GM19438 (cell line): Measurements from ENCODE around the gene OTOL1.
A peak's percentile ranks its signal among the peaks of the same experiment; 100 is the strongest.
"Not testable (repeated sequence)": the region's sequence is repeated elsewhere in the genome, so short reads cannot be mapped to it uniquely, and the experiment has no call there.

ENCODE experiments used
- ATAC-seq: cut with Tn5 transposase; IDR thresholded peaks from one replicate; pipeline ENCODE4 v1.9.1; 2021; ENCODE audit warnings: low read depth; ENCODE audit not compliant: unreplicated experiment

OTOL1 gene

GRCh38 chr3:161496508-161496907, at the start of gene OTOL1:
TSS of gene OTOL1 (plus strand) at chr3:161496808. CDS start at chr3:161496808, 0 bp downstream.
- no peak for ATAC-seq

GRCh38 chr3:161449785-161450184, 46.8 kb upstream of the OTOL1 start:
- no peak for ATAC-seq

- no peak for ATAC-seq
Observed at GRCh38 chr3:161452179-161452578, 44.4 kb upstream of the OTOL1 start.

- no peak for ATAC-seq
Observed at GRCh38 chr3:161454615-161455014, 42.0 kb upstream of the OTOL1 start.

DNA sequence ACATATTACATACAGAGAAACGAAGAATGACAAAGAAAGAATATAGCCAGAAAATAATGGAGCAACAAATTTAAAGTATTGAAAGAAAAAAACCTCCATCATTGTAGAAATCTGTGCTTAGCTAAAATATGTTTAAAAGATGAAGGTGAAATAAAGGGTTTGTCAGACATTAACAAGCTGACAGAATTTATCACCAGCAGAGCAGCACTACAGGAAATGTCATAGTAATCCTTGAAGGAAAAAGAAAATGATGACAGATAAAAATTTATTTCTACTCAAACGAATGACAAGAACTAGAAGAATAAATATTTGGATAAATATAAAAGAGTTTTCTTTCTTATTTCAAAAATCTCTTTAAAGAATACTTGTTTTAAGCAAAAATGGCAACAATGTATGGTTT, 40.6 kb upstream of the OTOL1 start:
- no peak for ATAC-seq

- ATAC-seq, result no peak
Observed at GRCh38 chr3:161462138-161462537, 34.5 kb upstream of the OTOL1 start.

DNA sequence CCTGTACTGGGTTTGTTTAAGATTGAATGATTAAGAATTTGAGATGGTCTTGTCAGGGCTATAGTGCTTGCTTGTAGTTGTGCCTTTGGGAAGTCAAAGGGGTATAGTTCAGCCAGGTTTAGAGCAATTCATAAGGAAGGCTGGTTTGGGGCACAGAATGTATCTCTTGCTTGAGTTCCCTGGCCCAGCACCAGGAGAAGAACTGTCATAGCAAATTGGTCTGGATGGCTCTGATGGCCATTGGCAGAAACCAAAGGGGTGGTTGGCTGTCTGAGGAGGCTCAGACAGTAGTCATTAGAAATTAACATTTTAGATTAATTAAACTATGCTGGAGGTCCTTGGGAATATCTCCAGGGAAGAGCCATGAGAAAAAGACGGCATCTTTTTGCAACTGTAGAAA, 25.4 kb upstream of the OTOL1 start:
- ATAC-seq, result no peak

- ATAC-seq, result no peak
Observed at GRCh38 chr3:161474139-161474538, 22.5 kb upstream of the OTOL1 start.

DNA sequence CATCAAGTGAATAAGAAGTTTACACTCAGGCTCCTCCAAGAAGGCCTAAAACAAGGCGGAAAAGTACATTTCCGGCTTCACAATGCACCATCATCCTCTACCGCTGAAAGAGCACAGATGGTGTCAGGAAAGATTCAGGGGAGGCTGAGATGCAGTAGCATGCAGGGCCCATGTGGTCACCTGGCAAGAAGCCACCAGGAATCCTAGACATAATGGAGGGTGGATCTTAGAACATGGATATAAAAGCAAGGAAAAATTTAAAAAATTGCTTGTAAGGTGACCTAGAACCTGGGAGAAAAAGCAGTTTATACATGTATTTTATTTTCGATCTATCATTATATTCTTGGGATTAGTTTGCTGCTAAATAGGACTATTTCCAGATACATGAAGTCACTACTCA, 21.9 kb upstream of the OTOL1 start:
- no peak for ATAC-seq

GRCh38 chr3:161475206-161475605, 21.4 kb upstream of the OTOL1 start:
- ATAC-seq, result no peak

GRCh38 chr3:161475905-161476304, 20.7 kb upstream of the OTOL1 start:
- ATAC-seq, result no peak

DNA sequence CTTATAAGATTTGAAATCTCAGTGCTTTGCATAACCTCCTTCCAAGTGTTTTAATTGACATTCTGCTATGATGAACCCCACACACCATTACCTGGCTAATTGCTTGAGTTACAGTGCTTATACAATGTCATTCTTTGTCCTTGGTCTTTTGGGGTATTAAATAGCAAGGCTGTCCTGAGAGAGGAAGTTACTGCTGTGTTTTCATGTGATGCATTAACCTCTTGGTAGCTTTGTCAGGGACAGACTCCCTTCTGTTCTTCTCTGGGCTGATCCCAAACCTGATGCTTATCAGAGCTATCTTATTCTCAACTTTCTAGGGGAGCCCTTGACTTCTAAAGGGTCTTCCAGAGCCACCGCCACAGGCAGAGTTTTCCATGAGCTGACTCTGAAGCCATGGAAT, 12.4 kb upstream of the OTOL1 start:
- no peak for ATAC-seq

GRCh38 chr3:161488284-161488683, 8.3 kb upstream of the OTOL1 start:
- not testable (repeated sequence) for ATAC-seq

GRCh38 chr3:161489395-161489794, 7.2 kb upstream of the OTOL1 start:
- peak; percentile 94 for ATAC-seq

DNA sequence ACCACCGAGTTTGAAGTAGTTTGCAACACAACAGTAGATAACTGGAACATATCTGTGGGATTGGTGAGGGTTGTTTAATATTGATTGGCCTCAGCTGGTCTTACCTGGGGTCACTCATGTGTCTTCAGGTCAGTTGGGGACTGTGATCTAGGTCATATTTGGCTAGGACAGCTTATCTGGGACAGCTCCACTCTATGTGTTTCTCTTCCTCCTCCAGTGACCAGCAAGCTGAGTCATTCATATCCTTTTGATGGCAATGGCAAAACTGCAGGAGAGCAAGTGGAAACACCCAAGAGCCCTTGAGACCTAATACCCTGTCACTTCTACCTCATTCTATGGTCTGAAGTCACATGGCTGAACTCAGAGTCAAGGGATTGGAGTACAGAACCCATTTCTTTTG, 5.8 kb upstream of the OTOL1 start:
- ATAC-seq, result not testable (repeated sequence)

DNA sequence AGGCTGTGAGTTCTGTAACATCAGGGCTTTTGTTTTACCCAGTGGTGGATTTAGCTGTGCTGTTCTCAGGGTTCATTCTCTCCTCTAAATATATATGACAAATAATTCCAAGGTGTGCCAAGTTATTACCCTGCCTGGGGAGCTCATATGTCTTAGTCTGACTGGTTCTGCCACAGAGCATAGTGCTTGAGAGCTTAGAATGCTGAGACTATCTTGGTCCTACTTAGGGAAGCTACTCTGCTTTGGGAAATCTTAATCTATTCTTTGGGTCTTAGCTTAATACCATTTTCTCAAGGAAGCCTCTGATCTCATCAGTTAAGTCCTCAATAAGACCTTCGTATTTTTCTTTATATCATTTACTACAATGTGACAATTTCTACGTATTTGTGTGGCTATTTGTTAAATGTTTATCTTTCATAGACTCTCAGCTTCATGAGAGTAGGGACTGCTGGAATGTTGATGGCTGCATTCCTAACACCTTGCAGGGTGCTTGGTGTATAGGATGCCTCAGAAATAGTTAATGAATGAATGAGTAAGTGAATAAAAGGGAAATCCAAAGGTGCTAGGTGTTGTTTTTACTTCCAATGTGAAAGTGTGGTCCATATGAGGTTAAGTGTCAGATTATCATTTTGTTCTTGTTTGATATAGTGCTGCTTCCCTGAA, 1.8 kb downstream of the OTOL1 start:
- ATAC-seq, result no peak

DNA sequence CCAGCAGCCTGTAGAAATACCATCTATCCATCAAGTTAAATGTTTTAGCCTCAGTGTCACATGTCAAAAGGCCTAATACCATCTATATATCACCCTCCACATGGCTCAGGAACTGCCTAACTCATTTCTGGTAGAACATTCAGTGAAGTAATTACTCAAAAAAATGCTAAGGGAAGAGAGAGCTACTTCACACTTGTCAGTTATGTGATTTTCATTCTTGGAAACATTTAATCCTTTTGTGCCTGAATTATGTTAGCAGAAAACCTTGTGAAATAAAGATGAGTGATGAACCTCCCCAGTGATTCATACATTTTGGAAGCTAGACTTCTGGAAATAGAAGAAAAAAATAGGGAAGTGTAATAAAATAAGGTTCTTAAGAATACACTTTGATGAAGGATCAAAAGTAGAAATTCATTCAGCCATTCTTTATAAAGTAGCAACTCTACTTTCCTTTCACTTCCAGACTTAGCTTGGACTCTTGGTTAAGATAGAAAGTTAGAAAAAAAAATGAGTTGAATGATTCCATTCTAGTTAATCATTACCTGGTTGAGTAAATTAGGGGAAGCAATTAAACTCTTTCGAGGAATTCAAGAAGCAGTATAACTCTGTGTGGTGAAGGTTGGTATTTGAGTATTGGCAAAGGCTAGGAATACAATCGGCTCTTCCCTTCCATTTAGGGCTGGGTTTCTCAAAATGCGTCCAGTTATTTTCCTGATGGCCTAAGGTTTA, 3.6 kb downstream of the OTOL1 start:
- no peak for ATAC-seq

DNA sequence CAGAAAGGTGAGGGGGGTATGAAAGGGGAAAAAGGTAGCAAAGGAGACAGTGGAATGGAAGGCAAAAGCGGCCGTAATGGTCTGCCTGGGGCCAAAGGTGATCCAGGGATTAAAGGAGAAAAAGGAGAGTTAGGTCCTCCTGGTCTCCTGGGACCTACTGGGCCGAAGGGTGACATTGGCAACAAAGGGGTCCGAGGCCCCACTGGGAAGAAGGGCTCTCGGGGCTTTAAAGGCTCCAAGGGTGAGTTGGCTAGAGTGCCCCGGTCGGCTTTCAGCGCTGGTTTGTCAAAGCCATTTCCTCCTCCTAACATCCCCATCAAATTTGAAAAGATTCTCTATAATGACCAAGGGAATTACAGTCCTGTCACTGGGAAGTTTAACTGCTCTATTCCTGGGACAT, 6.7 kb downstream of the OTOL1 start:
- no peak for ATAC-seq

- no peak for ATAC-seq
Observed at GRCh38 chr3:161508852-161509477, 12.4 kb downstream of the OTOL1 start.

GRCh38 chr3:161510510-161511260, 14.1 kb downstream of the OTOL1 start:
- no peak for ATAC-seq

DNA sequence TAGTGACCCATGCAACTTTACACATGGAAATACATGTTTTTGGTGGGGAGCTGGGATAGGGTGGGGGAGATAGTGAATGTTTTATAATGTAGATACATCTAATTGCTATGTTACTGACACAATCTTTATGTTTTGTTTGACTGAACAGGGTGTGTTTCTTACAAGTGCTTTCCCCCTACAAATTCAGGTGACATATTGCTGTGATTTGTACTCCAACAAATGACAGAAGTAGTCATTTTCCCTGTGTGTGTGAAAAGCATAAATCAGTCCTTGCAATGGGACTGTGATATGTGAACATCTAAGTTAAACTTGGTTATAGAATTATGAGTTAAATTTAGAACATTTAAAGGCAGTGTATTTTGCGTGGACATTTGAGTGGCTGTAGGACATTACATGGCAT, 27.3 kb downstream of the OTOL1 start:
- no peak for ATAC-seq
